SH-SY5Y (cell line): ENCODE measurements around the gene KLHL3.

Experiments used
- GATA2 ChIP-seq: IDR thresholded peaks from 2 replicates; pipeline ENCODE4 v1.6.1; 2011; ENCODE audit warnings: mild to moderate bottlenecking, low read depth, low read length
- GATA3 ChIP-seq: IDR thresholded peaks from 2 replicates; pipeline ENCODE4 v1.6.1; 2011; ENCODE audit warnings: low read depth, mild to moderate bottlenecking, low read length, moderate library complexity

Gene KLHL3

GRCh38 chr5:137648361-137648760, 87.5 kb downstream of the KLHL3 start:
- TF ChIP-seq GATA2 (no peak), GATA3 (no peak)

GRCh38 chr5:137647401-137647800, 88.5 kb downstream of the KLHL3 start:
- TF ChIP-seq GATA2 (no peak), GATA3 (no peak)

GRCh38 chr5:137646761-137647160, 89.1 kb downstream of the KLHL3 start:
- TF ChIP-seq GATA3 (no peak), GATA2 (no peak)

GRCh38 chr5:137642091-137642490, 93.8 kb downstream of the KLHL3 start:
- TF ChIP-seq GATA3 (no peak), GATA2 (no peak)

- TF ChIP-seq GATA2 (no peak), GATA3 (no peak)
Measured at GRCh38 chr5:137641148-137641547, 94.7 kb downstream of the KLHL3 start.

- no peak for TF ChIP-seq GATA2
- no peak for TF ChIP-seq GATA3
Measured at GRCh38 chr5:137639645-137640044, 96.2 kb downstream of the KLHL3 start.

GRCh38 chr5:137638841-137639240, 97.0 kb downstream of the KLHL3 start:
- no peak for TF ChIP-seq GATA3
- no peak for TF ChIP-seq GATA2

- TF ChIP-seq GATA2 (no peak), GATA3 (no peak)
Measured at GRCh38 chr5:137636830-137637714, 98.8 kb downstream of the KLHL3 start.

- no peak for TF ChIP-seq GATA2
- no peak for TF ChIP-seq GATA3
Measured at GRCh38 chr5:137636099-137636498, 99.8 kb downstream of the KLHL3 start.

- TF ChIP-seq GATA2, result no peak
- no peak for TF ChIP-seq GATA3
Measured at GRCh38 chr5:137635521-137635921, 100.4 kb downstream of the KLHL3 start.

GRCh38 chr5:137633896-137634295, 102.0 kb downstream of the KLHL3 start:
- no peak for TF ChIP-seq GATA3
- no peak for TF ChIP-seq GATA2

- TF ChIP-seq GATA2, result no peak
- TF ChIP-seq GATA3, result no peak
Measured at GRCh38 chr5:137632716-137633115, 103.2 kb downstream of the KLHL3 start.

GRCh38 chr5:137631453-137631852, 104.4 kb downstream of the KLHL3 start:
- TF ChIP-seq GATA2 (no peak), GATA3 (no peak)

GRCh38 chr5:137630972-137631370, 104.9 kb downstream of the KLHL3 start:
- no peak for TF ChIP-seq GATA3
- no peak for TF ChIP-seq GATA2

GRCh38 chr5:137630216-137630971, 105.5 kb downstream of the KLHL3 start:
- TF ChIP-seq GATA3, result no peak
- no peak for TF ChIP-seq GATA2
